Measurements from ENCODE around the gene ZNF716.

GRCh38 chr7:57400531-57401155, 49.3 kb upstream of the ZNF716 start:
- no peak for TF ChIP-seq PKNOX1 (IDR thresholded peaks at IDR 0.05)
- no peak for TF ChIP-seq BHLHE40 (IDR thresholded peaks at IDR 0.05; ENCODE audit: borderline replicate concordance)
